ENCODE measurements around the gene UMPS.

DNA sequence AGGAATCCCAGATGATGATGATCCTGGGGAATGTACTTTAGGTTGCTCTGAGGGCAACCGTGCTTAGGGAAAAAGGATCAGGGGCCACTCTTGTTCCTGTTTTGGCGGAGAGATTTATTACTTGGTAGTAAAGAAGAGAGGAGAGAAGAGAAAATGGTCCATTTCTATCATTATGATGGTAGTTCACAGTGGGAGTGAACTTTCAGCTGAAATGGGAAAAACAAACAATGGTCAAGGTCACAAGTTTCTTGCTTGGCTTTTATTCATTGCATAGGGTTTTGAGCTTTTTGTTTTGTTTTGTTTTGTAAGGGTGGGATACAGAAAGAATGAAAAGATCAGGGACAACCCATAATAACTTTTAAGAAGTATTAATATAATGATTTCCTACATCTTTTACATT, 7.7 kb upstream of the UMPS start:
- TF ChIP-seq ZNF223 (tag by site-specific recombination; IDR thresholded peaks at IDR 0.05) (no peak), GLI2 (tag by site-specific recombination; IDR thresholded peaks at IDR 0.05; ENCODE audit: borderline replicate concordance, low read depth) (no peak), BCL11A (tag by site-specific recombination; IDR thresholded peaks at IDR 0.05; ENCODE audit: low read depth) (no peak), KLF7 (tag by site-specific recombination; IDR thresholded peaks at IDR 0.05; ENCODE audit: borderline replicate concordance) (no peak), ZNF202 (tag by site-specific recombination; IDR thresholded peaks at IDR 0.05; ENCODE audit: borderline replicate concordance) (no peak), IKZF3 (tag by site-specific recombination; IDR thresholded peaks at IDR 0.05) (no peak)
- TF ChIP-seq, protein P1, sequence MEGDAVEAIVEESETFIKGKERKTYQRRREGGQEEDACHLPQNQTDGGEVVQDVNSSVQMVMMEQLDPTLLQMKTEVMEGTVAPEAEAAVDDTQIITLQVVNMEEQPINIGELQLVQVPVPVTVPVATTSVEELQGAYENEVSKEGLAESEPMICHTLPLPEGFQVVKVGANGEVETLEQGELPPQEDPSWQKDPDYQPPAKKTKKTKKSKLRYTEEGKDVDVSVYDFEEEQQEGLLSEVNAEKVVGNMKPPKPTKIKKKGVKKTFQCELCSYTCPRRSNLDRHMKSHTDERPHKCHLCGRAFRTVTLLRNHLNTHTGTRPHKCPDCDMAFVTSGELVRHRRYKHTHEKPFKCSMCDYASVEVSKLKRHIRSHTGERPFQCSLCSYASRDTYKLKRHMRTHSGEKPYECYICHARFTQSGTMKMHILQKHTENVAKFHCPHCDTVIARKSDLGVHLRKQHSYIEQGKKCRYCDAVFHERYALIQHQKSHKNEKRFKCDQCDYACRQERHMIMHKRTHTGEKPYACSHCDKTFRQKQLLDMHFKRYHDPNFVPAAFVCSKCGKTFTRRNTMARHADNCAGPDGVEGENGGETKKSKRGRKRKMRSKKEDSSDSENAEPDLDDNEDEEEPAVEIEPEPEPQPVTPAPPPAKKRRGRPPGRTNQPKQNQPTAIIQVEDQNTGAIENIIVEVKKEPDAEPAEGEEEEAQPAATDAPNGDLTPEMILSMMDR (tag by site-specific recombination; IDR thresholded peaks at IDR 0.05), result no peak

Measured in HEK293 (cell line).